HFFc6 (cell line): ENCODE measurements around the gene CCL2. TPM values are rescaled to one million over a fixed set of nuclear protein-coding genes. Genes with fewer than 3 reads are reported as not detected.

Source experiments
- DNase-seq: peaks from one replicate; pipeline ENCODE4 v3.0.0-alpha.2; 2018
- H3K27ac Mint-ChIP-seq: 2 replicates; pipeline ENCODE4 v1.8.0; 2020; ENCODE audit warnings: mild to moderate bottlenecking, mixed read lengths
- H3K27me3 Mint-ChIP-seq: 2 replicates; pipeline ENCODE4 v1.8.0; 2021; ENCODE audit warnings: mild to moderate bottlenecking, moderate library complexity, mixed read lengths; ENCODE audit not compliant: insufficient read depth
- H3K36me3 Mint-ChIP-seq: 2 replicates; pipeline ENCODE4 v1.8.0; 2021; ENCODE audit warnings: low read depth, mixed read lengths
- H3K4me1 Mint-ChIP-seq: 2 replicates; pipeline ENCODE4 v1.8.0; 2020; ENCODE audit warnings: low read depth, mixed read lengths
- H3K4me3 Mint-ChIP-seq: 2 replicates; pipeline ENCODE4 v1.8.0; 2020; ENCODE audit warnings: mild to moderate bottlenecking, moderate library complexity, mixed read lengths
- H3K9me3 Mint-ChIP-seq: 2 replicates; pipeline ENCODE4 v1.8.0; 2020; ENCODE audit warnings: mild to moderate bottlenecking, mixed read lengths
- CTCF ChIP-seq: fragments of 200-600 bp; sonication (generic); IDR thresholded peaks from 2 replicates; pipeline ENCODE4 v1.5.0; 2021; ENCODE audit warnings: antibody characterized with exemption, mild to moderate bottlenecking
- total RNA-seq, 6 experiments: library from RNA; stranded (reverse); fragmentation: NEBNext Ultra II Directional; extraction: Animal tissue kit (Norgen Biotek cat#: 25700); gene quantifications; 2 replicates in 1 of 6; 3 replicates in 5 of 6; pipeline ENCODE4 v1.2.3, GENCODE V29; 2021

Gene CCL2
- total RNA-seq, 6 experiments from 2014 or later: 23.2 to 65.9 (median 30.1) TPM

GRCh38 chr17:34230342-34230741, 24.7 kb upstream of the CCL2 start:
- Mint-ChIP-seq H3K27me3 (peaks cover 7% of the 10 kb centered on the region), H3K9me3 (peaks cover 16% of the 10 kb centered on the region), H3K4me1 (peaks cover 15% of the 10 kb centered on the region), H3K4me3 (no peak overlapping the region), H3K36me3 (no peaks in the 10 kb centered on the region), H3K27ac (no peak overlapping the region)
- no peak for TF ChIP-seq CTCF
- no peak for DNase-seq

GRCh38 chr17:34234616-34235015, 20.5 kb upstream of the CCL2 start:
- Mint-ChIP-seq H3K27me3 (peaks cover 5% of the 10 kb centered on the region), H3K4me1 (peaks cover 18% of the 10 kb centered on the region), H3K4me3 (no peak overlapping the region), H3K27ac (no peak overlapping the region), H3K9me3 (peaks cover 13% of the 10 kb centered on the region), H3K36me3 (no peaks in the 10 kb centered on the region)
- TF ChIP-seq CTCF: no peak
- no peak for DNase-seq

GRCh38 chr17:34235389-34236028, 19.6 kb upstream of the CCL2 start:
- no peaks in the 10 kb centered on the region for H3K36me3 Mint-ChIP-seq
- H3K9me3 Mint-ChIP-seq: peaks cover 4% of the 10 kb centered on the region
- no peak overlapping the region for H3K4me3 Mint-ChIP-seq
- TF ChIP-seq CTCF: no peak
- DNase-seq: no peak
- H3K27me3 Mint-ChIP-seq: peaks cover 5% of the 10 kb centered on the region
- H3K4me1 Mint-ChIP-seq: peaks cover 18% of the 10 kb centered on the region
- H3K27ac Mint-ChIP-seq: no peak overlapping the region

- H3K27me3 Mint-ChIP-seq: peaks cover 5% of the 10 kb centered on the region
- no peaks in the 10 kb centered on the region for H3K9me3 Mint-ChIP-seq
- TF ChIP-seq CTCF: no peak
These were observed 18.7 kb upstream of the CCL2 start for GRCh38 chr17:34236281-34236892.

GRCh38 chr17:34237458-34237857, 17.6 kb upstream of the CCL2 start:
- Mint-ChIP-seq H3K4me3 (no peak overlapping the region), H3K9me3 (no peaks in the 10 kb centered on the region), H3K4me1 (peaks cover 23% of the 10 kb centered on the region), H3K27ac (no peak overlapping the region), H3K27me3 (peaks cover 3% of the 10 kb centered on the region), H3K36me3 (no peaks in the 10 kb centered on the region)
- no peak for TF ChIP-seq CTCF
- no peak for DNase-seq

More at GRCh38 chr17:34236281-34236892, 18.7 kb upstream of the CCL2 start:
- Mint-ChIP-seq H3K36me3 (no peaks in the 10 kb centered on the region), H3K27ac (no peak overlapping the region), H3K4me3 (no peak overlapping the region), H3K4me1 (peaks cover 22% of the 10 kb centered on the region)
- DNase-seq: no peak
